HEK293T (cell line): Measurements from ENCODE around the gene TNFRSF8.

Experiments
- ELF4 ChIP-seq: fragments of 450-650 bp; IDR thresholded peaks from 2 replicates; pipeline ENCODE4 v1.6.1; 2017; ENCODE audit warnings: antibody characterized with exemption
- FOXK2 ChIP-seq: fragments of 450-650 bp; IDR thresholded peaks from 2 replicates; pipeline ENCODE4 v1.6.1; 2016; ENCODE audit warnings: mild to moderate bottlenecking
- HDGF ChIP-seq: fragments of 450-650 bp; IDR thresholded peaks from 2 replicates; pipeline ENCODE4 v1.6.1; 2017; ENCODE audit warnings: antibody characterized with exemption, borderline replicate concordance
- LEF1 ChIP-seq: fragments of 450-650 bp; IDR thresholded peaks from 2 replicates; pipeline ENCODE4 v1.6.1; 2017; ENCODE audit warnings: mild to moderate bottlenecking, borderline replicate concordance
- SP1 ChIP-seq: fragments of 450-650 bp; IDR thresholded peaks from 2 replicates; pipeline ENCODE4 v1.6.1; 2017
- TF ChIP-seq, protein P1 (sequence below): fragments of 450-650 bp; IDR thresholded peaks from 2 replicates; pipeline ENCODE4 v1.6.1; 2016

DNA sequence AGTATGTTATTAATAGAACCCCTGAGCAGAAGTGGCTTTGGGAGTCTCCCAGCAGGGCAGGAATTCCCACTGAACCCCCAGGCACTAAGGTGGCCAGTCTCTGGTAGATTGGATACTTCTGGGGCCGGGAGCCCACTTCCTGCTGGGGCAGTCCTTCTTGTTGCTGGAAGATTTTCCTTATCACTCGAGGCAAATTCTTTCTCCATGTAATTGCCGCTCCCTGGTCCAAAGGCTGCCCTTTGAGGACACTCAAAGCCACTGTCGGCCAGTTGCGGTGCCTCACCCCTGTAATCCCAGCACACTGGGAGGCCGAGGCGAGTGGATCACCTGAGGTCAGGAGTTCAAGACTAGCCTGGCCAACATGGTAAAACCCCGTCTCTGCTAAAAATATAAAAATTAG is 81.1 kb downstream of the TNFRSF8 start:
- TF ChIP-seq SP1 (no peak), LEF1 (no peak), ELF4 (no peak), HDGF (no peak), FOXK2 (no peak)
- TF ChIP-seq, protein P1, sequence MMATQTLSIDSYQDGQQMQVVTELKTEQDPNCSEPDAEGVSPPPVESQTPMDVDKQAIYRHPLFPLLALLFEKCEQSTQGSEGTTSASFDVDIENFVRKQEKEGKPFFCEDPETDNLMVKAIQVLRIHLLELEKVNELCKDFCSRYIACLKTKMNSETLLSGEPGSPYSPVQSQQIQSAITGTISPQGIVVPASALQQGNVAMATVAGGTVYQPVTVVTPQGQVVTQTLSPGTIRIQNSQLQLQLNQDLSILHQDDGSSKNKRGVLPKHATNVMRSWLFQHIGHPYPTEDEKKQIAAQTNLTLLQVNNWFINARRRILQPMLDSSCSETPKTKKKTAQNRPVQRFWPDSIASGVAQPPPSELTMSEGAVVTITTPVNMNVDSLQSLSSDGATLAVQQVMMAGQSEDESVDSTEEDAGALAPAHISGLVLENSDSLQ: no peak
